GM12864 (cell line): ENCODE data around the gene LRRFIP1.

Experiments
- DNase-seq: peaks from one replicate; pipeline ENCODE4 v3.0.0-alpha.2; 2011; ENCODE audit warnings: low read depth
- H3K4me3 ChIP-seq: 2 replicates; pipeline ENCODE4 v1.5.1; 2011; ENCODE audit warnings: mild to moderate bottlenecking, low read depth, low read length, control low read depth
- TF ChIP-seq, protein P1 (sequence below): IDR thresholded peaks from 2 replicates; pipeline ENCODE4 v1.5.1; 2011; ENCODE audit warnings: low read depth, mild to moderate bottlenecking, moderate library complexity, low read length, control low read depth, inconsistent platforms; ENCODE audit errors: missing control alignments

Gene LRRFIP1

DNA sequence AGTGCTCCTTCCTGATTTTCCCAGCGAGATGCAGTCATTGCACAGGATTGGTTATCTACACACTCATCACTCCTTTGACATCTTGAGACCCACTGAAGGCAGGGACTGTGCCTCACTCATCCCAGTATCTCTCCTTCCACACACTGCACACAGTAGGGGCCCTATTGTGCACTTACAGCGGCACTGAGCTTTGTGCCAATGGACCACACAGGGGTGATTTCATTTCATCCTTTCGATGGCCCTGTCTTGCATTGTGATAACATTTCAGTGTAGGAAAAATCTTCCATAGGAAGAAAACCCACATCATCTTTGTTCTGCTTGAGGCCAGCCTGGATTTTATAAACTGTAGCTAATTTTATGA is 11.0 kb upstream of the LRRFIP1 start:
- no peak overlapping the region for H3K4me3 ChIP-seq
- DNase-seq: no peak
- TF ChIP-seq, protein P1, sequence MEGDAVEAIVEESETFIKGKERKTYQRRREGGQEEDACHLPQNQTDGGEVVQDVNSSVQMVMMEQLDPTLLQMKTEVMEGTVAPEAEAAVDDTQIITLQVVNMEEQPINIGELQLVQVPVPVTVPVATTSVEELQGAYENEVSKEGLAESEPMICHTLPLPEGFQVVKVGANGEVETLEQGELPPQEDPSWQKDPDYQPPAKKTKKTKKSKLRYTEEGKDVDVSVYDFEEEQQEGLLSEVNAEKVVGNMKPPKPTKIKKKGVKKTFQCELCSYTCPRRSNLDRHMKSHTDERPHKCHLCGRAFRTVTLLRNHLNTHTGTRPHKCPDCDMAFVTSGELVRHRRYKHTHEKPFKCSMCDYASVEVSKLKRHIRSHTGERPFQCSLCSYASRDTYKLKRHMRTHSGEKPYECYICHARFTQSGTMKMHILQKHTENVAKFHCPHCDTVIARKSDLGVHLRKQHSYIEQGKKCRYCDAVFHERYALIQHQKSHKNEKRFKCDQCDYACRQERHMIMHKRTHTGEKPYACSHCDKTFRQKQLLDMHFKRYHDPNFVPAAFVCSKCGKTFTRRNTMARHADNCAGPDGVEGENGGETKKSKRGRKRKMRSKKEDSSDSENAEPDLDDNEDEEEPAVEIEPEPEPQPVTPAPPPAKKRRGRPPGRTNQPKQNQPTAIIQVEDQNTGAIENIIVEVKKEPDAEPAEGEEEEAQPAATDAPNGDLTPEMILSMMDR: no peak

GRCh38 chr2:237616734-237617586 is 10.4 kb upstream of the LRRFIP1 start:
- TF ChIP-seq, protein P1: no peak
- H3K4me3 ChIP-seq: no peak overlapping the region
- DNase-seq: no peak

DNA sequence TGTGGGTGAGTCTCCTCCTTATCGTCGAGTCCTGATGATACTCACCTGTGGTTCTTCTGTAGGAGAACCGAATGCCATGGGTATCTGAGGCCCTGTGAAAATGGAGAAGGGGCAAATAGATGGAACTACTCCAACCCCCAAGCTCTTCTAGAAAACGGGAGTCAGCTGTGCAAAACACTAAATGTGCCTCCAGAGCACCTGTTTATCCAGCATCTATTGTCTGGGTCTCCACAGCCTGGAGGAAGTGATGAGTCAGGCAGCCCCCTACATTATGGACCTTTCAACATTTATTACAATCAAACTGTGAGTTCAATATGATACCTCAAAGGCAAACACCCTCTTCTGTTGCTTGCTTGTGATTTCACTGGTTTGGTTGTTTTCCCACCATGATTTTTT is 9.8 kb upstream of the LRRFIP1 start:
- H3K4me3 ChIP-seq: no peak overlapping the region
- no peak for DNase-seq
- TF ChIP-seq, protein P1: no peak

- no peak overlapping the region for H3K4me3 ChIP-seq
- no peak for DNase-seq
- TF ChIP-seq, protein P1: no peak
Measured at GRCh38 chr2:237618449-237618848, 8.9 kb upstream of the LRRFIP1 start.

DNA sequence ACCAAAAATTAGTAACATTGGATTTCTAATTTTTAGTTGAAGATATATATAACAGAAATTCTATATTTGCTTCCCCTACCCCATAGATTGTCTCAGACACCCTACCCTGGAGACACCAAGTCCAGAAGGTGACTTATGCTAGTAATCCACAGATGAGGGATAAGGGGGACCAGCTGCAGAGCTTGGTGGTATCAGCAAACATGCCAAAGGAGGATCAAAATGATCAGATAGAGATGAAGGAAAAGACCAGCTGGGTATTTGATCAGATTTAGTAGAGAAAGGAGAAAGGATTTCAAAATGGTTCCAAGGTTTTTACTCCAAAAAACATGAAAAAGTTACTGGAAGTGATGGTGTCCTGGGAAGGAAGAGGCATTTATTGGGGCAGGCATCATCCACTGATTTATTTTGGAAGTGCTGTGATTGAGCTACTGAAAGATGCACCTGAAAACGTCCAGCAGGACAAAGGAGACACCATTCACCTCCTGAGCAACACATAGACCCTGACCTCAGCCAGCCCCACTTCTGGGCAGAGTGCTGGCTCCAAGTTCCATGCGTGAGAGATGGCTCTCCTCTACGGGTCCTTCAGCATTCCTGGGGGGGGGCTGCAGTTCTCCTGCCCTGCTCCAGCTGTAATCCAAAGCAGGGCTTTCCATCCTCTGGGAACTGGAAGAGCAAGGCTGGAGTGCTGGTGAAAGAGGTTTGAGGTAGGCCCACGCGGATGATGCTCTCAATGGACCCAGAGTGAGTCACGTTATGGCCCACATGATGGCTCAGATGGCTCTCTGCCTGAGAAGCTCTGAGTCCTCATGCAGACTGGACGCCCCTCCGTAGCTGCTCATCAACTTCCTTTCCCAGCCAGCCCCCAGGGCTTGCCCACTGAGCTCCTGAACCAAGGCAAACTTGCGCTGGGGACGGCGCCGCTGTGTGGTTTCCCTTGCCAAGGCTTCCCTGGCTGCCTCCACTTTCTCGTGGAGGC is 3.7 kb upstream of the LRRFIP1 start:
- no peak for DNase-seq
- TF ChIP-seq, protein P1: no peak

DNA sequence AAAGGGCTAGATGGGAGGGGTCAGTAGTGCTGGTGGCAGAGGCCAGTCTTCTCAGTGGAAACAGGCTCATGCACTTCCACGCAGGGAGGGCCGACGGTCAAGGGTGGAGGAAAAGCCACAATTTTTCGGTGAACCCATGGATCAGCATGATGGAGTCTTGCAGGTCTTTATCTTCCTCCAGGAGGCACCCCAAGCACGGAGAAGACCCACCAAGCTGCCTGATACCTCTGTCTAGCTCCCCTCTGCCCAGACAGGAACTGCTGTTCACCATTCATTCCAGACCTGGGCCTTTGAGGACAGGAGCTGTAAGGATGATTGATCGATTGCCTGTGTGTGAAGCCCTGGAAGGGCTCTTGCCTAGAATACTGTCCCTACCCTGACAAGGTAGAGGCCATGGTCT is 2.8 kb upstream of the LRRFIP1 start:
- no peak overlapping the region for H3K4me3 ChIP-seq
- TF ChIP-seq, protein P1: peak; percentile 38
- no peak for DNase-seq

More for the DNA sequence above, 3.7 kb upstream of the LRRFIP1 start:
- H3K4me3 ChIP-seq: no peak overlapping the region
